Fibroblast of skin of right biceps (primary cell): ENCODE results near the gene DLGAP3.
A peak's percentile ranks its signal among the peaks of the same experiment; 100 is the strongest.

Experiments used
- DNase-seq: peaks from one replicate; pipeline ENCODE4 v3.0.0-alpha.2; 2013

The DLGAP3 gene

DNA sequence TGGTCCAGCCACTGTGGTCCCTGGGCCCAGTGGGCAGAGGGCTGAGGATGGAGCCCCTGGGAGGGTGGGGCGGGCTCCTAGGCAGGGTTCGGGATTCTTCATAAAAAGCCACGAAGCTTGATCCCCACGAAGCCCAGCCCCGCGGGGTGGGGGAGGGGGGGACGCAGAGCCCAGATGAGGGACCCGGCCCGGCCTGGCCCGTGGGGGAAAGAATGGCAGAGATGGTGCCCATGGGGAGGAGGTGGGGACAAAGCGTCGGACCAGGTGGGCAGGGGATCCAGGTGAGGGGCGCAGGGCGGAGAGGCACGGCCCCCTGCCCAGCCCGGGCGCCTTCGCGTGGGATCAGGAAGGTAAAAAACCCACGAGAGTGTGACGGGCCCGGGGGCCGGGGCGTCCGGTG is 63.9 kb downstream of the DLGAP3 start:
- DNase-seq: no peak

DNA sequence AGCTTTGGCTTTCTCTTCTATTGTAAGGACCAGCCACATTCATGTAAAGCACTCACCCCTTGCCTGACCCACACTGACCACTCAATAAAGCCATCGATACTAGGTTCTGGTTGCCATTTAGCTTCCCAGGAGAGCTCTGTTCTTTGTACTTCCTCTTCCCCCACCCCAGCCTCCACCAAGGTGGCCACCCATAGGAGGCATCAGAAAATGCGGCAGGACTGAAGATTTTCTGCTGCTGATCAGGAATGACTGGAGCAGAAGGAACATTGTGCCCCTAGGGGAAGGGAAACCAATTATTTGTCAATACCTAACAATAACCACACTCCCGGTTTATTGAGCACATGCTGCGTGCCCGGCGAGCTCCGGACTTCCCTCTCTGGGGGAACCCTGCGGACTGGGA is 64.7 kb downstream of the DLGAP3 start:
- DNase-seq: no peak

DNA sequence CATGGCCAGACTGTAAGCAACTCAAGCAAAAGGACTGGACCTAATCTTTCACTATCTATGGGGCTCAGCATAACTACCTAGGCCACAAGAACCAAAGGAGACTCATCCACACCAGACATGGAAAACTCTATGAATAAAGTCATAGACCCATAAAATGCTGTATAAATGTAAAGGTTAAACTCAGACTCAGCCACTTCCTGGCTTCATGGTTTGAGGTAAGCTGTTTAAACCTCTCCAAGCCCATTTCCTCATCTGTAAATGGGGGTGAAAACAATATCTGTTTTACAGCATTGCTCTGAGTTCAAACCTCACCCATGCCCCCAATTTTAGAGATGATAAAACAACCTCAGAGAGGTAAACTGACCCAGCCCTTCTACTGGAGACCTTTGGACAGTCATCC is 65.9 kb downstream of the DLGAP3 start:
- no peak for DNase-seq

DNA sequence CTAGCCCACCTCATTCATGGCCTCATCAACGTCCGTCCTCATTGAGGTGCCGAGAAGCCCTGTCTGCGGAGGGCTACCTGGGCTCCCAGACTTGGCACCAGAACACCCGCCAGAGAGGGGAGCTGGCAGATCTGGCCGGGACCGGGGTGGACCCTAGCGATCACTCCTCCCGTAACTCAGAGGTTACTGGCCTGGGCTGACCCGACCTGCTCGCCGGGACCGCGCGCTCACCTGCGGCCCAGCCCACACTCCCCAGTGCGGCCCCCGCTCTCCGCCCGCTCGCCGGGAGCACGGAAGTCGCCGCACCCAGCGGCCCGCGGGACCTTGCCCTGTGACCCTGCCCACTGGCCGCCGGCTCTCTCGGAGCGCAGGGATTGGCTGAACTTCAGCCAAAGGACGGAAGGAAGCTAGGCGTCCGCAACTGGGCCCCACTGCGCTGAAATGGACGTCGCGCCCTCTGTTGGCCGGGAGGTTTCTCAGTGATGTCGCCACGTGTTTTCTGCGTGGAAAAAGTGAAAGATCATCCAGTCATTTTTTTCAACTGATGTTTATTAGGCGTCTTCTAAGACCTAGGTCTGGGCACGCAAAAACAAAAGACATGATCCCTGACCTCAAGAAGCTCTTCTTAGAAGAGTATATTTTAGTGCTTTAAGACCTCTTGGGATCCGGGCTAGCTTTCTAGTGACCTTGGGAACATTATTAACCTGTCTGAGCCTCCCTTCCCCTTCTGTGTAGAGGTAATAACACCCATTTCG is 69.8 kb downstream of the DLGAP3 start, which contains the start of gene SMIM12:
Gene SMIM12 (minus strand): TSS at position 304 of the 755 bp plus-strand sequence. CDS start 3,772 bp downstream, outside the sequence.
- DNase-seq: peak; percentile 93

DNA sequence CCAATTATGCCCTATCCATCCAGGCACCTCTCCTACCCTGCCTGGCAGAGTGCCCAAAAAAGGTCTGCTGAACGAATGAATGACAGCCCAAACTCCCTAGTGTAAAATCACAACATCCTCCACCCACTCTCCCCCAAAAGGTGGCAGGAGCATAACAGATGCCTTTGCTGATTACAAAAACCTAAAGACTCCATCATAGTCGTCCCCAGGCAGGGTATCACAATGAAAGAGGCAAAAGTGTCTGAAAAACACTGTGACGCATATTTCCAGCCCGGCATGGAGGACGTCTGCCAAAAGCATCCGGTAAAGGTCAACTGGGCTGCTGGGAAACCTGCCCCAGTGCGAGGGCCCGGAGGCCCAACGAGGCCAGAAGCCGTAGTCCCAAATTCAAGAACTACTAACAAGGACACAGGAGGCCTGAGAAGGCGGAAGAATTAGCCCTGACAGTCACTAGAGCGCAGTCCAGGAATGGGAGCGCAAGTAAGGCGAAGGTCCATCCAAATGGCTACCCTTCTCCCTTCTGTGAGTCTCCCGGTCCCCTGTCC is 70.5 kb downstream of the DLGAP3 start:
- DNase-seq: peak; percentile 36

DNA sequence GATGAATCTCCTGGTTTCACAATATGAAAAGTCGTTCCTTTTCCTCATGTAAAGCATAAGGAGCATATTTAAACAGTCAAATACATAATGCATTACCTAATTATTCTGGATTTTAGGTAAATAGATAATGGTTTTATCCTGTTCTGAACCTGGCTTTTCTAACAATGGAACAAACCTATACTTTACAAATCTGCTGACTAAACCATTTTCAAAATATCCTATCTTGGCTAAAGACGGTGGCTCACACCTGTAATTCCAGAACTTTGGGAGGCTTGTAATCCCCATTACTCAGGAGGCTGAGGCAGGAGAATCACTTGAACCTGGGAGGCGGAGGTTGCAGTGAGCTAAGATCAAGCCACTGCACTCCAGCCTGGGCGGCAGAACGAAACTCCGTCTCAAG is 72.8 kb downstream of the DLGAP3 start:
- DNase-seq: no peak

DNA sequence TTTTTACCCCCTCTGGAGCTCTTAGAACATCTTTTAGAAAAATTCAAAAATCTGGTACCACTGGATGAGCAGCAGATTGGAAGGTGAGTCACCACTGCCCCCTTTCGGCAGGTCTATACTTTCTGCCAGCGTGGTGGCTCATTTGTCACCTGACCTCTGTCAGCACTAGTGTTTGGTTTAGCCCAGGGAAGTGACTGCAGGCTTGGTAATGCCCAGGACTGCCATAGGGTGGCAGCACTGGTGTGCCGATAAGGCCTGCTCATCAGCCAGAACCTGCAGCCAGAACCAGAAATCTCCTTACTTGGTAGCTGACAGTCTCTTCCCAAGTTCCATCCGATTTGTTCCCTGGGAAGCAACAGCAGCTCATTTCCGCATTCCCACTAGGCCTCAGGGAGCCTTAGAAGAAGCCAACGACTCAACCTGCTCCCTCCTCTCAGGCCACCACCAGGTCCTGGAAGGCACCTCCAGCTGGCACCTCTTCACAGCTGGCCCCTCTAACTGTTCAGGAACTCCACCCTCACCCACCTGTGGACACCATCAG is 76.7 kb downstream of the DLGAP3 start:
- DNase-seq: peak; percentile 91

DNA sequence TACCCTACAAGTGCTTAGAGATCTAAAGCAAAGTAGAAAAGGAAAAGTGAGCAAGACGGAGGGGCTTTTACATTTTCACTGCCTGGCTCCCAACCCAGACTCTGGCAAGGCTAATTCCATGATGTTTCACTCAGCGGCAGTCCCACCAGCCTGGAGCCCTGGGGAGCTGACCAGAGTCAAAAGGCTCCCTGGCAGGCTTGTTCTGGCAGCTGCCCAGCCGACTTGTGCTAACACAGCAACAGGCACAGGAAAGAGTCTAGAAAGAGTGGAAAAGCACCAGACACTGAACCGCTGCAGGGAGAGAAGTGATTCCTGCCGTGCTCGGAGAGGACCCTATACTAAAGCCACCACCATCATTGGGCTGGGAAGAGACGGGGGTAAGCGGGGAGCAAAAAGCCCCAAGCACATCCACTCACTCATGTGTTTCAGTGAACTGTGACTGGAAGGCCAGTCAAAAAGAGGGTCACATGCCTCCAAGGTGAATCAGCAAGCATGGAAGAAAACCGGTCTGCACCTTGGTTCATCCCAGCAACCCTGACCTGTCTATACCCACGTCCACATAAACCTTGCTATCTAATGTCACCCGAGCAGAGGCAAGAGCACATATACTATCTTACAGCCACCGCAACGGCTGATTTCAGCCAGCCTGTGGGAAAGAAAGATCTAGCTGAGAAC is 77.9 kb downstream of the DLGAP3 start:
- no peak for DNase-seq

DNA sequence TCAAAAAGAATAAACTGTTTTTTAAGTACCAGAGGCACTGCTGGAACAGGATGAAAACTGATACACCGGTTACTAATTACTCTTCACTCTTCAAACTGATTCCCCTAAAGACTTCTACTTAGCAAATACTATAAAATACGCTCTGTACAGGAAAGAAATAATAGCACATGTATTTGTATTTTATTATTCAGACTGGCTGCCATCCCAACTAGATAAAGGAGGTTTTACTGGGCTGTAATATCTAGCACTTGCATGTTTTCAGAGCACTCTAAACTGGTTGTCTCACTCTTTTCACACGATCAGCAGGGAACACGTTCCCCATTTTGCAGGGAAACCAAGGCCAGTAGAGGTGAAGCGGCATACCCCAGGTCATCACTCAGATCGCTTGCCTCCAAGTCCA is 79.1 kb downstream of the DLGAP3 start:
- DNase-seq: no peak

DNA sequence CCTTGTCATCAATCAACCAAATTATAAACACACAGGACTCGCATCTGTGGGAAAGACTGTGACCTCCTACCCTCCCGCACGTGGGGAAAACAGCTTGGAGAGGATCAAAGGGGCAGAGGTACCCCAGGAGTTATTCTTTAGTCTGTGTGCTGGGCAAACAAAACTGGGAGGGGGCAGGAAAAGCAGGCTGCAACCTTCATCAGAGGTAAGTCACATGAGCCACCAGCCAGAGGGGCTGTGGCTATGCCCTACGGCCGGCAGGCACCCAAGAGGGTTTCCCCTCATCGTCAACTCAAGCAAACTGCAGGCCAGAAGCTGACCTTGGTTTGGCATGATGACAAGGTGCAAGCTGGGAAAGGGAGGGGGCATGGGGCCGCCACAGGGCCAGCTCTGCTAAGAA is 82.4 kb downstream of the DLGAP3 start:
- no peak for DNase-seq

DNA sequence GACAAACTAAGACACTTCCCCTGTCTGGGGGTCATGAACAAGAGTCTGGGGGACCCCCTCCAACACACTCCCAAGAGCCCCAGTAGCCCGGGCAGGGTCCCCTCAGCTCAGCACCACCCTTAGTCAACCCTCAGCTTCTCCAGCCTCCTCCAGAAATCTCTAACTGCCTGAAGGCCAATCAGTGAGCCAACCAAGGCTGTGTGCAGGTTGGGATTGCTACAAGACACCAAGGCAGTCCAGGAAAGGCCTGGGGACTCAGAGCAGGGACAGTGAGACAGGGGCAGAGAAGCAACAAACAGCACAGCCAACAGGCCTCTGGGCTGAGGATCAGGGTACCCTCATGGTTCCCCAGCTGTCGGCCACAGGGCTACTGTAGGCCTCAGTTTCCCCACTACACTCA is 83.2 kb downstream of the DLGAP3 start:
- DNase-seq: no peak

DNA sequence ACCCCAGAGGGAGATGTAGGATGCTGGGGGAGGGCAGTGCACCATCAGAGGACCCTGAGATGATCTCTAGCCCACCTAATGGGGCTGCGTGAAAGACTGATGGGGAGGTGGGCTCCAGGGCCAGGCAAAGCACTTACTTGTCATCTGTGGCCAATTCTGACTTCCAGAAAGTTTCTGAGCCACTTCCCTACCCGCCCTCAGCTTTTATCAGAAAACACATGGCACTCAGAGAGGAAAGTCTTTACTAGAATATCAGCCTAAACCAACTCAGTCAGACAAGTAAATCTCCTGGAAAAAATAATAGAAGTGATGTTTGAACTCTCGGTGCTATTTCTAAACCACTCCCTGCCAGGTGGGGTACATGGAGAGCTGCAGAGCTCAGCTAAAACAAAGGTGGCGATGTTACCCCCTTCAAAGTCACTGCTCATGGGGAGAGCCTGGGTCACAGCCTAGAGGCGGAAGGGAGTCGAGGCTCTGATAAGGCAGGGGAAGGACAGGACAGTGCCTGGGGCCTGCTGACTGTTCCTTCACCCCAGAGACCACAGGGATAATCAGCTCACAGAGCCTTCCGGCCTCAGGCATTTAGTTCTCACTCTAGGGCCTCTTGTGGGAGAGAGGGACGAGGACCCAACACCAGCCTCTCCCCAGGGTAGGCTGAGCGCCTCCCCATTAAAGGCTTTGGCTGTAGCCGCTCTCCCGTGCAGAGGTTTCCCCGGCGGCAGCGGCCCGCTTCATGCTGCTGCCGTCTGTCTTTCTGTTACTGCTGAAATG is 84.1 kb downstream of the DLGAP3 start:
- DNase-seq: no peak

DNA sequence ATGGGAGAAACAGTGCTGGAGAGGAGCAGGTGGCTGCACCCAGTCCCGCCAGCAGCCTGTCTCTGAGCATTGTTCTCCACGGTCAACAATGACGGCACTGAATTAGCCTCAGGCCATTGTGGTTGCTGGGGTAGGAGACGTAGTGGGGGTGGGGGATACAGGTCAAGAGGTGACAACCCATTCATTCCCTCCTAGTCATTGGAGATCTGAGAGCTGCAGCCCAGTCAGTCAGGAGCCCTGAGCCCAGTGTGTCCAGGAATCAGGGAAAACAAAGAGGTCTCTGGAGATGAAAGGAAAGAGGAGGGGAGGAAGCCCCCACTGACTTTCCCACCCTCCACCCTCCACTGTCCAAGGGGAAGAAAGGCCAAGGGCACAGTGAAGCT is 85.2 kb downstream of the DLGAP3 start:
- DNase-seq: no peak

DNA sequence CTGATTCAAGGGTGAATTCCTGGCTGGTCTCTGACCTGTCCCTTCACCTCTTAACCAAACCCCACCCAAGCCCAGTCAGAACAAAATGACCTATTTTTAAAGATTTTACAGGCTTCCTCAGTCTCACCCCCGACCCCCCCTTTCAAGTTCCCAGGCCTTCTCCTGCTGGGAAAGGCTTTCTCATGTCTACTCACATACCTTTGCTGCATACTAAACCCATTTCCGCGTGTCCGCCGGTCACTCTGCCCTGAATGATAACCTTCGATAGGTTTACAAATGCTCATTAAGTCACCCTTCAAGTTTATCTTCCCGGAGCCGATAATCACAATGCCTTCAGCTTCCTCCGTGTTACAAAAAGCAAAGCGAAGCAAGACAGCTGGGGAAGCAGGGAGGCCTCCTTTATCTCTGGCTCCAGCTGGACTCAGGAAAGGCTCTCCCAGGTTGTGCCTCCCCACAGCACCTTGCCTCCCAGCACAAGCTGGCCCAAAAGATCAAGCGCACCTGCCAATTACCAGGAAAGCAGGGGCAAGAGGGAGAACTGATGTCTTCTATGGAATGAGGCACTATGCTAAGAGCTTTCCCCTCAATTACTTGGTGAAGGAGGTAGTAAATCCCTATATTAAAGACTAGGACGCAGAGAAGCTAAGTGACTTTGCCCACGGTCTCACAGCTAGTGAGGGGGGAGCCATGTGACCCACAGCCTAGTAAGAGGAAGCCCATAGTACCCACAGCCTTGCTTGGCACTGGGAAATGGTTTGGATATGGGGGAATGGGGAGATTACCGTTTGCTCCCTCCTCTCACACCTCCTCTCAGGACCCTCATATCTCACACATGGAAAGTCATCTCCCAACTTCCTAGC is 85.8 kb downstream of the DLGAP3 start:
- DNase-seq: no peak

DNA sequence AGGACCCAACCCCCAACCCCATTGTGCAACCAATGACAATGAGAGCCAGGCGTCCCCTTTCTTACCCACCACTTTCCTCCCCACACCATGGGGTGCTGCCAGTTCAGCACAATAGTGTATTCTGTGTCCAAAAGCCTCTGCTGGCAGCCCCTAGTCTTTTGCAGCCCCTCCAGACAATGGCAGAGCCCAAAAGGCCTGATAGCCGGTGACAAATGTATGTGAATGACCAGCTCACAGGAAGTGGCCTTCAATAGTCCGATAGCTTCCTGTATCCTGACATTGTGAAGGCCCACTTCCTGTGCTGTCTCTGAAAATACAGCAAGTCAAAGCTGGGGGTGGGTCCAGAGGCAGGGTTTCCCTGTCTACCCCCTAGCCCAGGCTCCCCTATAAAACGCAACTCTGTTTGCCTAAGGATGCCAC is 86.5 kb downstream of the DLGAP3 start:
- no peak for DNase-seq

DNA sequence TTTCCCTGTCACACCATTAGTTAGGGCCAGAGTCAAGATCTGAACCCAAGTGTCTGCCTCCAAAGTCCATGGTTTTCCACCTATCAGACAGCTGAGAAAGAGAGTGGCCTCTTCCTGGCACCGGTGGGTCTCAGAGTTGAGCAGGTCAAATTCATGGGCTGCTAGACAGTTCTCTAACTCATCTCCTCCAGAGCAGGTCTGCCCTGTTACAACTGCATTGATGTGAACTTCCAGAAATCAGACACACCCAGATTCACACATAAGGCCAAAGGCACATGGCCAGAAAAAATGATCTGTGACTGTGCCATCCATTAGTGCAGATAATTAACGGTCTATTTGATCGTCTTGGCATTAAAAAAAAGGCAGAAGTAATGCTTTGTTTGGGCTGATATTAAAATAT is 87.4 kb downstream of the DLGAP3 start:
- DNase-seq: no peak

DNA sequence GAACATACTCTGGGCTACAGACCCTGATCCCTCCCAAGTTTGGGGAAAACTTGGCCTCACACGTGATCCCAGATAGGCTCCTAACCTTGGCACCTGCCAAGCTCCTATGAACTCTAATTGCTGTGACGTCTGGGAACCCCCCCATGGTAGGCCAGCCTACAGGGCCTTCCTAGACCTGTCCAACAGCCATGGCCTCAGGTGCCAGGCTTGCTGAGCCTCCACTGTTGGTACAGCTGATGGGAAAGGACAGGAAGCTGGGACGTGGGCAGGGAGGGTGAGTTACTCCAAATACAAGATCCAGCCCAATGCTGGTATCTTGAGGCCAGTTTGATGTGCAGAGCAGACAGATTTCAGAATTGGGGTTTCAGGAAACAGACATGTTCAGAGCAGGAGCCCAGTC is 89.0 kb downstream of the DLGAP3 start:
- DNase-seq: no peak

DNA sequence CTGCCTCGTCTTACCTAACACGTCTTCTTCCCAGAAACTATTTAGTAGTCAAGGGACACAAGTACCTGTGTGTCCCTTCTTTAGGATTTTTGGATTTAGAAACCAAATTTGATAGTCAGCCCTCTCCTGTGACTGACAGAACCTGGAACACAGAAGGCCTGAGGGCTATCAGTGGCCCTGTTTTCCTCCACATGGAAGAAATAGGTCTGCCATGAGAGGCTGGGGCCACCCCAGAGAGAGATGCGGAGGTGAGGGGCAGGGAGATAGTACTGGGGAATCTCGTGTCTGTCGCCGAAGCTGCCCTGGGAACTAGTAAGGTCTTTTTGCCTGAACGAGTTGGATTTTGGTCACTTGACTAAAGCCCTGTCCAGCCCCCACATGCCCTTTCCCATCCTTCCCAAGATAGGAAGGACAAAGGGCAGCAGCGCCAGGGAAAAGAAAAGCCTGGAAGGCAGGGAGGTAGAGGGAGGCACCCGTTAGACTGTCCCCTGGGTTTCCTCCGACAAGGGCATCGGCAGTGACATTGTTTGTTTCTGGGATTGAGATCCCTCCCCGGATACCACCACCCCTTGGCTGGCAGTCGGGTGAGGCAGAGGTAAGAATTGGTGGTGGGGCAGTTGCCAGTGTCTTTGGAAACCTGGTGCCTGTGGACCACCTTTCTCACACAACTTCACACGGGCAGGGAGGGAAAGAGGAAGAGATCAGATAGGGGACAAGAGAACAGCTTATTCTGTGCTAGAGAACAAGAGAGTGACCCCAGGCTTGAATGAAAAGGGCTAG is 89.7 kb downstream of the DLGAP3 start:
- no peak for DNase-seq

DNA sequence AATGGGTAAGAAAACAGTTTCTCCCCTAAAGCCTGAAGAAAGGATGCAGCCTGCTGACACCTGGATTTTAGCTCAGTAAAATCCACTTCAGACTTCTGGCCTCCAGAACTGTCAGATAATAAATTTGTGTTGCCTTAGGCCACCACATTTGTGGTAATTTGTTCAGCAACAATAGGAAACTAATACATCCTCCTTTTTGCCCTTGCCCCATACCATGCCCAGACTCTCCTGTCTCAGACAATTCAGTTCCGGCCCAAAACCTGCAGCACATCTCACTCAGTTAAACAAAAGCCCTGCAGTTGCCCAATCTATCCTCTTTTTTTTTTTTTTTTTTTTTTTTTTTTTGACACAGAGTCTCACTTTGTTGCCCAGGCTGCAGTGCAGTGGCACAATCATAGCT is 95.7 kb downstream of the DLGAP3 start:
- DNase-seq: no peak

DNA sequence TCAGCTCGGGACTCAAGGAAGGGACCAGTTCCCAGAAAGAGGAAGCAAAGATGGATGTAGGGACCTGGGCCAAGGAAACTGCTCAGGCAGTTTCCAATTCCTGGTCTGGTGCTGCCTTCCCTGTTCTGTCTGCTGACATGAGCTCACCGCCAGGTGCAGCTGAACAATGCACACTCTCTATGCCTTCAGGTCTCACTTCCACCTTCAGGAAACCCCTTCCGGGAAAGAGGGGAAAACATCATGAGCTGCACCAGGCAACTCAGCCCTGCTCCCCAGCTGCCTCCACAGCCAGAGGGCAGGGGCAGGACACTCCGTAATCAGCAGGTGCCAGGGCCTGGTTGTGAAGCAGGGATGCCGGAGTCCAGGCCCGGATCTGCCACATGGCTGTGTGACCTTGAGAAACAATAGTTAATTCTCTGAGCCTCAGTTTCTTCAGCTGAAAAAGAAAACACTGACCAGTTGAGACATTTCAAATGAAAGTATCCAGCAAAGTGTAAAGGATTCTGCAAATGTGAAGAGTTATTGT is 97.7 kb downstream of the DLGAP3 start:
- DNase-seq: no peak

DNA sequence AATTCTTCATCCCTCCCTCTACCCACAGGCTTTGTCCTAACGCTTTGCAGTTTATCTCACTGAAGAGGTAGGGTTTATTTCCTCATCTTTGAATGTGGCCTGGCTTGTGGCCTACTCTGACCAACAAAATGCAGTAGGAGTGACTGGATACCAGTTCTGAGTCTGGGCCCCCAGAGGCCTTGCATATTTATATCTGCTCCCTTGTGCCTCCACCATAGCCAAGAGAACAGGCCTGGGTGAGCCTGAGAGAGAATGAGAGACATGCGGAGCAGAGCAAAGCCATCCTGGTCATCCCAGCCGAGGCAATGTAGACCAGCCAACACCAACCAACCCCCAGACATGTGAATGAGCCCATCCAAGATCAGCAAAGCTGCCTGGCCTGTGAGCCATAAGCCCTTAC is 100.2 kb downstream of the DLGAP3 start:
- no peak for DNase-seq
